Liver (tissue), 9 donors: ENCODE data around the gene GALNT14. TPM values are rescaled to one million over a fixed set of nuclear protein-coding genes. Genes with fewer than 3 reads are reported as not detected.

Experiments used
- DNase-seq: peaks from one replicate; pipeline ENCODE4 v3.0.0-alpha.2; 2017; ENCODE audit warnings: low spot score
- H3K27ac ChIP-seq, 2 donors: one replicate each; pipeline ENCODE4 v1.7.0; 2013; ENCODE audit warnings: inconsistent platforms in 2 of 2, low read length in 2 of 2, control low read depth in 1 of 2, low read depth in 1 of 2, mild to moderate bottlenecking in 1 of 2
- H3K27me3 ChIP-seq, 4 donors: one replicate each; pipeline versions ENCODE4 v1.6.1 to v1.7.0; 2013; ENCODE audit warnings: low read length in 3 of 4, inconsistent platforms in 1 of 4, mild to moderate bottlenecking in 1 of 4, moderate library complexity in 1 of 4; ENCODE audit not compliant: control insufficient read depth in 4 of 4, insufficient read depth in 4 of 4
- H3K36me3 ChIP-seq, 4 donors: one replicate each; pipeline versions ENCODE4 v1.6.1 to v1.7.0; 2013; ENCODE audit warnings: low read length in 3 of 4, mild to moderate bottlenecking in 3 of 4, low read depth in 1 of 4, moderate library complexity in 1 of 4; ENCODE audit not compliant: control insufficient read depth in 4 of 4, insufficient read depth in 3 of 4
- H3K4me1 ChIP-seq, 4 donors: one replicate each; pipeline versions ENCODE4 v1.6.1 to v1.7.0; 2013; ENCODE audit warnings: low read length in 3 of 4, mild to moderate bottlenecking in 3 of 4, moderate library complexity in 1 of 4; ENCODE audit not compliant: control insufficient read depth in 4 of 4, insufficient read depth in 4 of 4
- H3K4me3 ChIP-seq, 3 donors: one replicate each; pipeline versions ENCODE4 v1.6.1 to v1.7.0; 2013; ENCODE audit warnings: low read length in 3 of 3, control low read depth in 1 of 3, low read depth in 1 of 3, mild to moderate bottlenecking in 1 of 3
- H3K9ac ChIP-seq, 2 donors: one replicate each; pipeline ENCODE4 v1.7.0; 2013; ENCODE audit warnings: low read length in 2 of 2, mild to moderate bottlenecking in 2 of 2, moderate library complexity in 2 of 2, control low read depth in 1 of 2, low read depth in 1 of 2
- H3K9me3 ChIP-seq, 4 donors: one replicate each; pipeline versions ENCODE4 v1.6.1 to v1.7.0; 2013; ENCODE audit warnings: low read length in 3 of 4; ENCODE audit not compliant: control insufficient read depth in 4 of 4
- EGR1 ChIP-seq, 2 donors: IDR thresholded peaks; 2 replicates each; pipeline ENCODE4 v1.6.1; 2016 to 2018; ENCODE audit warnings: antibody characterized with exemption in 2 of 2, low read depth in 2 of 2
- FOXA1 ChIP-seq: IDR thresholded peaks from 2 replicates; pipeline ENCODE4 v1.6.1; 2016; ENCODE audit warnings: antibody characterized with exemption
- FOXA2 ChIP-seq: IDR thresholded peaks from 2 replicates; pipeline ENCODE4 v1.6.1; 2016; ENCODE audit warnings: antibody characterized with exemption
- GABPA ChIP-seq, 2 donors: IDR thresholded peaks in 1 of 2; conservative IDR thresholded peaks in 1 of 2; 2 replicates each; pipeline ENCODE4 v1.6.1; 2016; ENCODE audit warnings: antibody characterized with exemption in 2 of 2, mild to moderate bottlenecking in 1 of 2, moderate library complexity in 1 of 2
- HNF4A ChIP-seq, 2 donors: conservative IDR thresholded peaks; 2 replicates each; pipeline ENCODE4 v1.6.1; 2016; ENCODE audit warnings: antibody characterized with exemption in 2 of 2, mild to moderate bottlenecking in 2 of 2
- HNF4G ChIP-seq: IDR thresholded peaks from 2 replicates; pipeline ENCODE4 v1.6.1; 2016; ENCODE audit warnings: antibody characterized with exemption
- JUND ChIP-seq, 2 donors: IDR thresholded peaks; 2 replicates each; pipeline ENCODE4 v1.6.1; 2016; ENCODE audit warnings: antibody characterized with exemption in 2 of 2
- NR2F2 ChIP-seq: IDR thresholded peaks from 2 replicates; pipeline ENCODE4 v1.6.1; 2016; ENCODE audit warnings: antibody characterized with exemption
- RAD21 ChIP-seq, 2 donors: IDR thresholded peaks; 2 replicates each; pipeline ENCODE4 v1.6.1; 2016; ENCODE audit warnings: antibody characterized with exemption in 2 of 2, mild to moderate bottlenecking in 2 of 2
- RXRA ChIP-seq, 2 donors: IDR thresholded peaks; 2 replicates each; pipeline ENCODE4 v1.6.1; 2017 to 2018; ENCODE audit warnings: antibody characterized with exemption in 2 of 2, mild to moderate bottlenecking in 1 of 2
- SP1 ChIP-seq: IDR thresholded peaks from 2 replicates; pipeline ENCODE4 v1.6.1; 2018; ENCODE audit warnings: antibody characterized with exemption, mild to moderate bottlenecking
- TAF1 ChIP-seq: conservative IDR thresholded peaks from 2 replicates; pipeline ENCODE4 v1.6.1; 2016; ENCODE audit warnings: antibody characterized with exemption, mild to moderate bottlenecking
- YY1 ChIP-seq: IDR thresholded peaks from 2 replicates; pipeline ENCODE4 v1.6.1; 2016; ENCODE audit warnings: antibody characterized with exemption, mild to moderate bottlenecking
- WGBS: extraction: QIAGEN DNeasy Blood & Tissue Kit; methylation state at CpG from one replicate; pipeline ENCODE4 v1.1.7; 2013; 5-methylcytosine and 5-hydroxymethylcytosine counted together
- polyA plus RNA-seq, 2 donors: library from polyadenylated mRNA; stranded (reverse) in 1 of 2; unstranded in 1 of 2; fragments of 200-250 nt in 1 of 2; fragments of >200 nt in 1 of 2; fragmentation: Nextera tagmentation in 1 of 2; extraction: Ambion mirVana in 1 of 2; gene quantifications; one replicate each; pipeline versions ENCODE4 v1.2.1 to v1.2.3, GENCODE V29; 2013 to 2015
- total RNA-seq, 2 donors: library from RNA; depleted of rRNA; stranded (reverse); fragments of >200 nt; gene quantifications; one replicate each; pipeline ENCODE4 v1.2.3, GENCODE V29; 2014
- TF ChIP-seq, protein P1 (sequence below): IDR thresholded peaks from 2 replicates; pipeline ENCODE4 v1.6.1; 2016; ENCODE audit warnings: antibody characterized with exemption
- TF ChIP-seq, protein P2 (sequence below): fragments of 150-350 bp; IDR thresholded peaks from 2 replicates; pipeline ENCODE4 v1.5.1; 2017; ENCODE audit warnings: improper control_type of control experiment, low read depth, low read length; ENCODE audit not compliant: missing input control
- TF ChIP-seq, protein P3 (sequence below): IDR thresholded peaks from 2 replicates; pipeline ENCODE4 v1.6.1; 2016; ENCODE audit warnings: antibody characterized with exemption, mild to moderate bottlenecking
- TF ChIP-seq, protein P4 (sequence below): IDR thresholded peaks from 2 replicates; pipeline ENCODE4 v1.6.1; 2016; ENCODE audit warnings: antibody characterized with exemption
- TF ChIP-seq, protein P5 (sequence below): IDR thresholded peaks from 2 replicates; pipeline ENCODE4 v1.6.1; 2016; ENCODE audit warnings: antibody characterized with exemption
- donor health status: healthy.
- donor health status: healthy.
- donor health status: healthy.
- donor health status: healthy.
- donor health status: healthy.

Gene GALNT14
- total and polyA plus RNA-seq, 4 donors: 0.86 to 2.0 (median 1.5) TPM

DNA sequence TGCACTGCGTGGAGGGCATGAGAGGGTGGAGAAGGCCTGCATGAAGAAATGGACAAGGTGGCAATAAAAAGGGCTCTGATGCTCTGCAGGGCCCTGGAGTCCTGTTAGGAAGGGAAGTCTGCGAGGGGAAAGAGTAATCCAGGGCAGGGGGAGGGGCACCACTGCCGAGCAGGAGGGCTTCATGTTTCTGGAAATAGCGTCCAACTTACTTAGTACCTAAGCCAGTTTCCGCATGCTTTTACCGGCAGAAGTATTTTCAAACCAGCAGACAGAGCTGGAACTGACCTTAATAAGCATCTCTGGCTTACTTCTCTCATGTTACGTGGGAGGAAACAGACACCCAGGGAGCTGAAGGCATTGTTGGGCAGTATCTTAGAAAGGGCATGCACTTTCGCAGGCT lies 156.7 kb downstream of the GALNT14 start:
- Histone ChIP-seq H3K27ac (no peak overlapping the region), H3K9me3 (no peaks in the 10 kb centered on the region), H3K27me3 (peaks cover 0 to 3% (median 0%) of the 10 kb centered on the region in 4 donors), H3K36me3 (no peaks in the 10 kb centered on the region), H3K4me1 (no peaks in the 10 kb centered on the region), H3K4me3 (no peak overlapping the region), H3K9ac (no peak overlapping the region)
- WGBS: 76% methylated on average over 8 of the region's 8 CpGs
- TF ChIP-seq, protein P1, sequence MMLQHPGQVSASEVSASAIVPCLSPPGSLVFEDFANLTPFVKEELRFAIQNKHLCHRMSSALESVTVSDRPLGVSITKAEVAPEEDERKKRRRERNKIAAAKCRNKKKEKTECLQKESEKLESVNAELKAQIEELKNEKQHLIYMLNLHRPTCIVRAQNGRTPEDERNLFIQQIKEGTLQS: no peak
- no peak for TF ChIP-seq TAF1
- no peak for TF ChIP-seq NR2F2
- TF ChIP-seq EGR1 (IDR thresholded peaks at IDR 0.05; ENCODE audit: low read depth in 2 of 2): no peak
- TF ChIP-seq, protein P2, sequence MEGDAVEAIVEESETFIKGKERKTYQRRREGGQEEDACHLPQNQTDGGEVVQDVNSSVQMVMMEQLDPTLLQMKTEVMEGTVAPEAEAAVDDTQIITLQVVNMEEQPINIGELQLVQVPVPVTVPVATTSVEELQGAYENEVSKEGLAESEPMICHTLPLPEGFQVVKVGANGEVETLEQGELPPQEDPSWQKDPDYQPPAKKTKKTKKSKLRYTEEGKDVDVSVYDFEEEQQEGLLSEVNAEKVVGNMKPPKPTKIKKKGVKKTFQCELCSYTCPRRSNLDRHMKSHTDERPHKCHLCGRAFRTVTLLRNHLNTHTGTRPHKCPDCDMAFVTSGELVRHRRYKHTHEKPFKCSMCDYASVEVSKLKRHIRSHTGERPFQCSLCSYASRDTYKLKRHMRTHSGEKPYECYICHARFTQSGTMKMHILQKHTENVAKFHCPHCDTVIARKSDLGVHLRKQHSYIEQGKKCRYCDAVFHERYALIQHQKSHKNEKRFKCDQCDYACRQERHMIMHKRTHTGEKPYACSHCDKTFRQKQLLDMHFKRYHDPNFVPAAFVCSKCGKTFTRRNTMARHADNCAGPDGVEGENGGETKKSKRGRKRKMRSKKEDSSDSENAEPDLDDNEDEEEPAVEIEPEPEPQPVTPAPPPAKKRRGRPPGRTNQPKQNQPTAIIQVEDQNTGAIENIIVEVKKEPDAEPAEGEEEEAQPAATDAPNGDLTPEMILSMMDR: no peak
- no peak for TF ChIP-seq YY1
- TF ChIP-seq, protein P3, sequence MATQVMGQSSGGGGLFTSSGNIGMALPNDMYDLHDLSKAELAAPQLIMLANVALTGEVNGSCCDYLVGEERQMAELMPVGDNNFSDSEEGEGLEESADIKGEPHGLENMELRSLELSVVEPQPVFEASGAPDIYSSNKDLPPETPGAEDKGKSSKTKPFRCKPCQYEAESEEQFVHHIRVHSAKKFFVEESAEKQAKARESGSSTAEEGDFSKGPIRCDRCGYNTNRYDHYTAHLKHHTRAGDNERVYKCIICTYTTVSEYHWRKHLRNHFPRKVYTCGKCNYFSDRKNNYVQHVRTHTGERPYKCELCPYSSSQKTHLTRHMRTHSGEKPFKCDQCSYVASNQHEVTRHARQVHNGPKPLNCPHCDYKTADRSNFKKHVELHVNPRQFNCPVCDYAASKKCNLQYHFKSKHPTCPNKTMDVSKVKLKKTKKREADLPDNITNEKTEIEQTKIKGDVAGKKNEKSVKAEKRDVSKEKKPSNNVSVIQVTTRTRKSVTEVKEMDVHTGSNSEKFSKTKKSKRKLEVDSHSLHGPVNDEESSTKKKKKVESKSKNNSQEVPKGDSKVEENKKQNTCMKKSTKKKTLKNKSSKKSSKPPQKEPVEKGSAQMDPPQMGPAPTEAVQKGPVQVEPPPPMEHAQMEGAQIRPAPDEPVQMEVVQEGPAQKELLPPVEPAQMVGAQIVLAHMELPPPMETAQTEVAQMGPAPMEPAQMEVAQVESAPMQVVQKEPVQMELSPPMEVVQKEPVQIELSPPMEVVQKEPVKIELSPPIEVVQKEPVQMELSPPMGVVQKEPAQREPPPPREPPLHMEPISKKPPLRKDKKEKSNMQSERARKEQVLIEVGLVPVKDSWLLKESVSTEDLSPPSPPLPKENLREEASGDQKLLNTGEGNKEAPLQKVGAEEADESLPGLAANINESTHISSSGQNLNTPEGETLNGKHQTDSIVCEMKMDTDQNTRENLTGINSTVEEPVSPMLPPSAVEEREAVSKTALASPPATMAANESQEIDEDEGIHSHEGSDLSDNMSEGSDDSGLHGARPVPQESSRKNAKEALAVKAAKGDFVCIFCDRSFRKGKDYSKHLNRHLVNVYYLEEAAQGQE: no peak
- TF ChIP-seq, protein P4, sequence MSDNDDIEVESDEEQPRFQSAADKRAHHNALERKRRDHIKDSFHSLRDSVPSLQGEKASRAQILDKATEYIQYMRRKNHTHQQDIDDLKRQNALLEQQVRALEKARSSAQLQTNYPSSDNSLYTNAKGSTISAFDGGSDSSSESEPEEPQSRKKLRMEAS: no peak
- no peak for TF ChIP-seq RXRA (IDR thresholded peaks at IDR 0.05)
- no peak for TF ChIP-seq GABPA (IDR thresholded peaks at IDR 0.05 in 1 of 2, conservative IDR thresholded peaks at IDR 0.05 in 1 of 2)
- no peak for TF ChIP-seq HNF4A (conservative IDR thresholded peaks at IDR 0.05)
- no peak for TF ChIP-seq FOXA2
- TF ChIP-seq HNF4G: no peak
- TF ChIP-seq, protein P5, sequence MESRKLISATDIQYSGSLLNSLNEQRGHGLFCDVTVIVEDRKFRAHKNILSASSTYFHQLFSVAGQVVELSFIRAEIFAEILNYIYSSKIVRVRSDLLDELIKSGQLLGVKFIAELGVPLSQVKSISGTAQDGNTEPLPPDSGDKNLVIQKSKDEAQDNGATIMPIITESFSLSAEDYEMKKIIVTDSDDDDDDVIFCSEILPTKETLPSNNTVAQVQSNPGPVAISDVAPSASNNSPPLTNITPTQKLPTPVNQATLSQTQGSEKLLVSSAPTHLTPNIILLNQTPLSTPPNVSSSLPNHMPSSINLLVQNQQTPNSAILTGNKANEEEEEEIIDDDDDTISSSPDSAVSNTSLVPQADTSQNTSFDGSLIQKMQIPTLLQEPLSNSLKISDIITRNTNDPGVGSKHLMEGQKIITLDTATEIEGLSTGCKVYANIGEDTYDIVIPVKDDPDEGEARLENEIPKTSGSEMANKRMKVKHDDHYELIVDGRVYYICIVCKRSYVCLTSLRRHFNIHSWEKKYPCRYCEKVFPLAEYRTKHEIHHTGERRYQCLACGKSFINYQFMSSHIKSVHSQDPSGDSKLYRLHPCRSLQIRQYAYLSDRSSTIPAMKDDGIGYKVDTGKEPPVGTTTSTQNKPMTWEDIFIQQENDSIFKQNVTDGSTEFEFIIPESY: no peak
- TF ChIP-seq SP1: no peak
- no peak for TF ChIP-seq JUND (IDR thresholded peaks at IDR 0.05)
- TF ChIP-seq FOXA1: no peak
- no peak for TF ChIP-seq RAD21 (IDR thresholded peaks at IDR 0.05)
- DNase-seq: no peak
